ENCODE data around the gene NKX6-2.
"Not testable (repeated sequence)": the region's sequence is repeated elsewhere in the genome, so short reads cannot be mapped to it uniquely, and the experiment has no call there.

Gene NKX6-2

GRCh38 chr10:132745511-132745910, 40.4 kb downstream of the NKX6-2 start:
- no peak for DNase-seq (ENCODE audit: low spot score)
- H4K8ac ChIP-seq (ENCODE audit: low read depth, low read length): no peak overlapping the region
- H3K18ac ChIP-seq (ENCODE audit: low read length): peak overlapping the region; percentile 91
- peak overlapping the region; percentile 81 for H2BK12ac ChIP-seq (ENCODE audit: low read length)
- peaks cover 0 to 59% (median 0%) of the 10 kb centered on the region in 3 experiments for H3K27me3 ChIP-seq (ENCODE audit: control insufficient read depth in 3 of 3, insufficient read depth in 3 of 3, low read depth in 1 of 3, low read length in 3 of 3)
- H2AK5ac ChIP-seq (ENCODE audit: low read depth, low read length): peak overlapping the region; percentile 56
- H3K4ac ChIP-seq (ENCODE audit: low read length): no peak overlapping the region
- H2BK5ac ChIP-seq (ENCODE audit: low read length): no peak overlapping the region
- H3K9ac ChIP-seq (ENCODE audit: low read depth, low read length, poor library complexity): peak overlapping the region; percentile 70
- H3K27ac ChIP-seq (replicated peaks; ENCODE audit: low read length): no peak overlapping the region
- peaks cover 11% of the 10 kb centered on the region for H3K79me1 ChIP-seq (ENCODE audit: low read depth, low read length)
- H3K4me2 ChIP-seq (ENCODE audit: insufficient read depth, low read length, poor library complexity, severe bottlenecking): no peak overlapping the region
- H3K23ac ChIP-seq (ENCODE audit: low read depth, low read length, poor library complexity): peak overlapping the region; percentile 49
- H3K9me3 ChIP-seq (replicated peaks in 1 of 2; ENCODE audit: control insufficient read depth in 2 of 2, insufficient read depth in 1 of 2, low read depth in 1 of 2, low read length in 2 of 2): peaks cover 5% of the 10 kb centered on the region in 2 donors
- no CpG with 5 or more reads among the region's 17 CpGs for WGBS, 2 donors (ENCODE audit: extremely low coverage in 2 of 2, insufficient read length in 2 of 2, insufficient replicate concordance in 1 of 2)
- H2BK15ac ChIP-seq (ENCODE audit: low read length): peak overlapping the region; percentile 82
- H3K4me1 ChIP-seq (ENCODE audit: control insufficient read depth in 2 of 2, insufficient read depth in 1 of 2, low read depth in 1 of 2, low read length in 2 of 2): peaks cover 25 to 50% of the 10 kb centered on the region in 2 donors
- H3K14ac ChIP-seq (ENCODE audit: low read length): peak overlapping the region; percentile 95
- peaks cover 2 to 10% of the 10 kb centered on the region in 2 donors for H3K36me3 ChIP-seq (replicated peaks in 1 of 2; ENCODE audit: control insufficient read depth in 2 of 2, insufficient read depth in 2 of 2, low read length in 2 of 2)
- no peak overlapping the region for H3K4me3 ChIP-seq (ENCODE audit: low read length in 2 of 2)
- H4K91ac ChIP-seq (ENCODE audit: low read depth, low read length, poor library complexity): no peak overlapping the region
- H2AFZ ChIP-seq (ENCODE audit: low read length): no peak overlapping the region
- H2BK120ac ChIP-seq (ENCODE audit: low read depth, low read length): no peak overlapping the region

- Histone ChIP-seq H3K36me3 (replicated peaks in 1 of 2; ENCODE audit: control insufficient read depth in 2 of 2, insufficient read depth in 2 of 2, low read length in 2 of 2) (peaks cover 0 to 6% of the 10 kb centered on the region in 2 donors), H2BK15ac (ENCODE audit: low read length) (peak overlapping the region; percentile 82), H3K9me3 (replicated peaks in 1 of 2; ENCODE audit: control insufficient read depth in 2 of 2, insufficient read depth in 1 of 2, low read depth in 1 of 2, low read length in 2 of 2) (peaks cover 2 to 10% of the 10 kb centered on the region in 2 donors), H2BK120ac (ENCODE audit: low read depth, low read length) (no peak overlapping the region), H2BK5ac (ENCODE audit: low read length) (no peak overlapping the region), H3K23ac (ENCODE audit: low read depth, low read length, poor library complexity) (peak overlapping the region; percentile 49), H3K4me1 (ENCODE audit: control insufficient read depth in 2 of 2, insufficient read depth in 1 of 2, low read depth in 1 of 2, low read length in 2 of 2) (peaks cover 25 to 50% of the 10 kb centered on the region in 2 donors), H2AFZ (ENCODE audit: low read length) (no peak overlapping the region), H2BK12ac (ENCODE audit: low read length) (peak overlapping the region; percentile 17), H2AK5ac (ENCODE audit: low read depth, low read length) (peak overlapping the region; percentile 56), H3K79me1 (ENCODE audit: low read depth, low read length) (peaks cover 11% of the 10 kb centered on the region), H3K14ac (ENCODE audit: low read length) (peak overlapping the region; percentile 92), H3K27ac (replicated peaks; ENCODE audit: low read length) (no peak overlapping the region), H4K8ac (ENCODE audit: low read depth, low read length) (no peak overlapping the region), H3K4me3 (ENCODE audit: low read length in 2 of 2) (no peak overlapping the region), H3K4ac (ENCODE audit: low read length) (no peak overlapping the region), H3K18ac (ENCODE audit: low read length) (peak overlapping the region; percentile 24), H4K91ac (ENCODE audit: low read depth, low read length, poor library complexity) (no peak overlapping the region), H3K27me3 (ENCODE audit: control insufficient read depth in 3 of 3, insufficient read depth in 3 of 3, low read depth in 1 of 3, low read length in 3 of 3) (peaks cover 0 to 58% (median 0%) of the 10 kb centered on the region in 3 experiments), H3K4me2 (ENCODE audit: insufficient read depth, low read length, poor library complexity, severe bottlenecking) (no peak overlapping the region), H3K9ac (ENCODE audit: low read depth, low read length, poor library complexity) (no peak overlapping the region)
- WGBS, 2 donors (ENCODE audit: extremely low coverage in 2 of 2, insufficient read length in 2 of 2, insufficient replicate concordance in 1 of 2): no CpG with 5 or more reads among the region's 19 CpGs
- DNase-seq (ENCODE audit: low spot score): no peak
Measured at GRCh38 chr10:132744839-132745238, 41.1 kb downstream of the NKX6-2 start.

- H3K4me2 ChIP-seq (ENCODE audit: insufficient read depth, low read length, poor library complexity, severe bottlenecking): no peak overlapping the region
- H3K79me1 ChIP-seq (ENCODE audit: low read depth, low read length): peaks cover 8% of the 10 kb centered on the region
- H4K8ac ChIP-seq (ENCODE audit: low read depth, low read length): no peak overlapping the region
- H2AFZ ChIP-seq (ENCODE audit: low read length): no peak overlapping the region
- no peak overlapping the region for H3K9ac ChIP-seq (ENCODE audit: low read depth, low read length, poor library complexity)
- peaks cover 2 to 16% of the 10 kb centered on the region in 2 donors for H3K9me3 ChIP-seq (replicated peaks in 1 of 2; ENCODE audit: control insufficient read depth in 2 of 2, insufficient read depth in 1 of 2, low read depth in 1 of 2, low read length in 2 of 2)
- DNase-seq (ENCODE audit: low spot score): no peak
- H4K91ac ChIP-seq (ENCODE audit: low read depth, low read length, poor library complexity): no peak overlapping the region
- H3K14ac ChIP-seq (ENCODE audit: low read length): peak overlapping the region; percentile 27
- H3K4me3 ChIP-seq (ENCODE audit: low read length in 2 of 2): no peak overlapping the region
- no peak overlapping the region for H2BK12ac ChIP-seq (ENCODE audit: low read length)
- no peak overlapping the region for H3K27ac ChIP-seq (replicated peaks; ENCODE audit: low read length)
- peaks cover 0 to 53% (median 0%) of the 10 kb centered on the region in 3 experiments for H3K27me3 ChIP-seq (ENCODE audit: control insufficient read depth in 3 of 3, insufficient read depth in 3 of 3, low read depth in 1 of 3, low read length in 3 of 3)
- no peak overlapping the region for H2BK5ac ChIP-seq (ENCODE audit: low read length)
- no peak overlapping the region for H2BK120ac ChIP-seq (ENCODE audit: low read depth, low read length)
- peaks cover 0 to 3% of the 10 kb centered on the region in 2 donors for H3K36me3 ChIP-seq (replicated peaks in 1 of 2; ENCODE audit: control insufficient read depth in 2 of 2, insufficient read depth in 2 of 2, low read length in 2 of 2)
- H3K4ac ChIP-seq (ENCODE audit: low read length): no peak overlapping the region
- no peak overlapping the region for H2BK15ac ChIP-seq (ENCODE audit: low read length)
- WGBS, 2 donors (ENCODE audit: extremely low coverage in 2 of 2, insufficient read length in 2 of 2, insufficient replicate concordance in 1 of 2): no CpG with 5 or more reads among the region's 18 CpGs
- H3K4me1 ChIP-seq (ENCODE audit: control insufficient read depth in 2 of 2, insufficient read depth in 1 of 2, low read depth in 1 of 2, low read length in 2 of 2): peaks cover 25 to 50% of the 10 kb centered on the region in 2 donors
- peak overlapping the region; percentile 72 for H2AK5ac ChIP-seq (ENCODE audit: low read depth, low read length)
- H3K23ac ChIP-seq (ENCODE audit: low read depth, low read length, poor library complexity): no peak overlapping the region
- peak overlapping the region; percentile 44 for H3K18ac ChIP-seq (ENCODE audit: low read length)
Measured at GRCh38 chr10:132743925-132744490, 41.9 kb downstream of the NKX6-2 start.

DNA sequence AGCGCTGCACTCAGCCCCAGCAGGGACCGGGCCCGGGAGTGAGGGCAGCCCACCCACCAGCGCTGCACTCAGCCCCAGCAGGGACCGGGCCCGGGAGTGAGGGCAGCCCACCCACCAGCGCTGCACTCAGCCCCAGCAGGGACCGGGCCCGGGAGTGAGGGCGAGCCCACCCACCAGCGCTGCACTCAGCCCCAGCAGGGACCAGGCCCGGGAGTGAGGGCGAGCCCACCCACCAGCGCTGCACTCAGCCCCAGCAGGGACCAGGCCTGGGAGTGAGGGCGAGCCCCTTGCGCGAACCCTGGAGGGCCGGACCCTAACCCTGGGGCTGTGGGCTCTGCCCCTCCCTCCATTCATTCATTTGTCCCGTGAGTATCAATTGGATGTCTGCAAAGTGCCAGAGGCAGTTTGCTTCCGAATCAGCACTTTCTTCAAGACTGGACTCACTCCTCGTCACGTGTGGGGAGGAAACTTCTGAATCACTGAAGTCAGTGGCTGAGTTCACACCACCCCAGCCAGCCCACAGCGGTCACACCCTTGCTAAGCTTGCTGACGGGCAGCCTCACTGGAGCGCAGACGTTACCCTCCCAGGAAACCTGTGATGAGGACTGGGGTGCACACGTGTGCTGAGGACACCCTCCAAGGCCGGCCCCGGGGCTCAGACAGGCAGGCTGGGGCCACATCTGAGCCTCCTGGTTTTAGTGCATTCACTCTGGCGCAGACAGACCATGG, 42.6 kb downstream of the NKX6-2 start:
- not testable (repeated sequence) for H3K79me1 ChIP-seq (ENCODE audit: low read depth, low read length); H3K4me3 ChIP-seq (ENCODE audit: low read length in 2 of 2); H2BK12ac ChIP-seq (ENCODE audit: low read length); H3K36me3 ChIP-seq (replicated peaks in 1 of 2; ENCODE audit: control insufficient read depth in 2 of 2, insufficient read depth in 2 of 2, low read length in 2 of 2); H4K8ac ChIP-seq (ENCODE audit: low read depth, low read length); H2BK5ac ChIP-seq (ENCODE audit: low read length); DNase-seq (ENCODE audit: low spot score); H2BK120ac ChIP-seq (ENCODE audit: low read depth, low read length); H2AFZ ChIP-seq (ENCODE audit: low read length); H4K91ac ChIP-seq (ENCODE audit: low read depth, low read length, poor library complexity); H3K4ac ChIP-seq (ENCODE audit: low read length); H2BK15ac ChIP-seq (ENCODE audit: low read length); H3K27ac ChIP-seq (replicated peaks; ENCODE audit: low read length); H3K4me2 ChIP-seq (ENCODE audit: insufficient read depth, low read length, poor library complexity, severe bottlenecking); H3K23ac ChIP-seq (ENCODE audit: low read depth, low read length, poor library complexity)
- Histone ChIP-seq H3K9me3 (replicated peaks in 1 of 2; ENCODE audit: control insufficient read depth in 2 of 2, insufficient read depth in 1 of 2, low read depth in 1 of 2, low read length in 2 of 2) (peaks cover 2 to 16% of the 10 kb centered on the region in 2 donors), H2AK5ac (ENCODE audit: low read depth, low read length) (peak overlapping the region; percentile 25), H3K9ac (ENCODE audit: low read depth, low read length, poor library complexity) (peak overlapping the region; percentile 35), H3K27me3 (ENCODE audit: control insufficient read depth in 3 of 3, insufficient read depth in 3 of 3, low read depth in 1 of 3, low read length in 3 of 3) (peaks cover 0 to 49% (median 0%) of the 10 kb centered on the region in 3 experiments), H3K14ac (ENCODE audit: low read length) (peak overlapping the region; percentile 27), H3K4me1 (ENCODE audit: control insufficient read depth in 2 of 2, insufficient read depth in 1 of 2, low read depth in 1 of 2, low read length in 2 of 2) (peaks cover 25 to 47% of the 10 kb centered on the region in 2 donors), H3K18ac (ENCODE audit: low read length) (peak overlapping the region; percentile 86)
- WGBS, 2 donors (ENCODE audit: extremely low coverage in 2 of 2, insufficient read length in 2 of 2, insufficient replicate concordance in 1 of 2): no CpG with 5 or more reads among the region's 30 CpGs

Measured in neuronal stem cell (in vitro differentiated cells).